ENCODE measurements around the gene TEX28.

TEX28 gene

GRCh38 chrX:154294791-154295574, at the start of gene TEX28:
TSS of gene TEX28 (minus strand) at chrX:154295124. CDS start at chrX:154292117, 3,007 bp downstream.
- FAIRE-seq: no peak

GRCh38 chrX:154343620-154344019, 48.7 kb upstream of the TEX28 start:
- peak; percentile 98 for FAIRE-seq

DNA sequence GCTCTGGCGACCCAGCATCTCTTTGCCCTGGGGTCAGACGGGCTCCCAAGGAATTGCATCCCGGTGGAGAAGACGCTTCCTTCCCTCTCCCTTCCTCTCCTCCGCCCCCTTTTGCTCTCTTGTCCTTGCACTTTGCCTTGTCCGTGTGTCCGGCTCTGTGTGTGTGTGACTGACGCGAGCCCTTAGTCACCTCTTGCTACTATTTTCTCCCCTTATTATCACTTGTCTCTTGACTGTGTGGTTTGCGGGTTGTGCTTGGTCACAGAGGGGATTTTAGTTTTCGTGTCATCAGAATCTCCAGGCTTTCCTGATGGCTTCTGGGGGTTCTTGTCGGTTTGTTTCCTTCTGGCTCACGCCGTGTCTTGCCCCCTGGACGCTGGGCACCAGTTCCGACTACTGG, 48.1 kb upstream of the TEX28 start:
- peak; percentile 97 for FAIRE-seq

DNA sequence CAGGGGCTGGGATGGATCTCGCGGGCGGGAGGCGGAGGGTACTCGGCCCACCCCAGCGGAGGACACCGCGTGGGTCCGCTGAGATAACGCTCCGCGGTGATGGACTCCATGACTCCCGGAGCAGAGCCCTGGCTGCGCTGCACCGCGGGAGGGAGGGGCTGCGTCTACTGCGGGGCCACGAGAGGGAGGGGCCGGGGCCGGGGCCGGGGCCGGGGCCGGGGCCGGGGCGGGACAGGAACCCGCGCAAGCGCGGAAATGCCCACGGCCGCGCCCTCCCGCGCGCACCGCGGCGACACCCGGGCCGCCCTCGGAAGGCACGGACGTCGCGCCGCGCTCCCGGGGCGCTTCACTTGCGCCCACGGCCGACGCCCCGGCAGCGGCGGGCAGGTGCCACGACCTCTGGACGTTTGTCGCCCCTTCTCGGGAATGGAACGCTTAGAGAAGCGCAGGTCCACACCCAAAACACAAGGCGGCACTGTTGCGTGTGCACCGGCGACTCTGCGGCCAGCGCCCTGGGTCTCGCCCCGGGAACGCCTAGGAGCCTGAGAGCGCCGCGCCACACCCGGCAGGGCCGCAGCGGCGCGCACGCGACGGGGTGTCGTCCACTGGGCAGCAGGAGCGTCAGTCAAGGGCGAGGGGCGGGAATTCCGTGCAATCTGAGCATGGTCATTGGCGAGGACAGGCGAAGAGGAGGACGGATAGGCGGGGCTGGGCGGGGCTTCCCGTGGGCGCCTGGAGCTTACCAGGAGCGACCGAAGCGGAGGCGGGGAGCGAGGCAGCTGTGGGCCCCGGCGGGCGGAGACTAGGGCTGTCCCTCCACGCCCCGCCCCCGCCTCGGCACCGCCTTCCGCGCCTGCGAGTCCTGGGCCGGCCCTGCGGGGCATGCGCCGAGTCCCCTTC, 46.7 kb upstream of the TEX28 start:
- peak; percentile 43 for FAIRE-seq

- FAIRE-seq: no peak
These were observed 39.6 kb upstream of the TEX28 start for GRCh38 chrX:154334496-154334895.

DNA sequence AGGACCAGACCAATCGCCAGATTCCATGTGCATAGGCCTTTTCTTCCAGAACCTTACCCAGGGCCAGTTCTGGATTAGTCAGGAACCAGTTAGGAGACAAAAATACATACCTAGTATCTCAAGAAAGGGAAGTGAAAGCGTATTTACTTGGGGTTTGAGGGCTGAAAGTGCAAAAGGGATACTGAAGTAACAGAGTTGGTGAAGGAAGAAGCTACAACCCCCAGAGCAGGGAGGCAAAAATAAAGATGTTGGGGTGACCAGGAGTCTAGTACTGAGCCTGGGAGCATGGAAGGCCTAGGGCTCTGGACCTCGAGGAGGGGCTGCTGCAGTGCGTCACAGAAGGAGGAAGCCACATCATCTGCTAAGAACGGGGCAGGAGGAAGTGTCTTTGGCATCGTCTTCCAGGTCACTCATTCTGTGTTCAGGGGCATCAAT, 38.9 kb upstream of the TEX28 start:
- no peak for FAIRE-seq

GRCh38 chrX:154333116-154333515, 38.2 kb upstream of the TEX28 start:
- FAIRE-seq: no peak

GRCh38 chrX:154332561-154332960, 37.6 kb upstream of the TEX28 start:
- no peak for FAIRE-seq

DNA sequence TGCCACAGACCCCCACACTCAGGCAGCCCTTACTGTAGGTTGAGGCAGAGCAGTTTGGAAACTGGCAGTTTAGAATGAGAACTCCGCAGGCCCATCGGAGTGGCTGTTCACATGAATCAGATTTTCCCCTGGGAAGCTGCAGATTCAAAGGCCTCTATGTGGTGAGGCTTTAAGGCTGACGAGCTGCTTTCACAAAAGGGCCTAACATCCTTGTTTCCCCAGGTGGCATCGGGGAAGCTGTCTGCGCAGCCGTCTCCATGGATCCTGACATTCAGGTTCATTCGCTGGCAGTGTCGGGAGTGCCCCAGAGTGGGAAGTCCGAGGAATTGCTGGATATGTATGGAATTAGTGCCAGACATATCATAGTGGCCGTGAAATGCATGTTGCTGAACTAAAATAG, 34.4 kb upstream of the TEX28 start:
- FAIRE-seq: no peak

- no peak for FAIRE-seq
These were observed 33.7 kb upstream of the TEX28 start for GRCh38 chrX:154328646-154329045.

- FAIRE-seq: no peak
These were observed 32.3 kb upstream of the TEX28 start for GRCh38 chrX:154327038-154327820.

DNA sequence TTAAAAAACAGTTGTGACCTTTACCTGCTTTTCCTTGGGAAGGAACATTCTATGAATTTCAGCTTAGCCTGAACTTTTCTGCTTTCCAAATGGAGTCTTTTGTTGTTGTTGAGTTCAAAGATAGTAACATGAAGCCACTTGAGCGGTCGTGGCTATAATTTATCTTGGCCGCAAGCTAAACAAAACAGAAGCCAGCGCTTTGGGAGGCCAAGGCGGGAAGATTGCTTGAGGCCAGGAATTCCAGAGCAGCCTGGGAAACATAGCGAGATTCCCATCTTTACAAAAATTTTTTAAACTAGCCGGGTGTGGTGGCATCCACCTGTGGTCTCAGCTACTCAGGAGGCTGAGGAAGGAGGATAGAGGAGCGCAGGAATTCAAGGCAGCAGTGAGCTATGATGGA, 30.6 kb upstream of the TEX28 start:
- FAIRE-seq: no peak

DNA sequence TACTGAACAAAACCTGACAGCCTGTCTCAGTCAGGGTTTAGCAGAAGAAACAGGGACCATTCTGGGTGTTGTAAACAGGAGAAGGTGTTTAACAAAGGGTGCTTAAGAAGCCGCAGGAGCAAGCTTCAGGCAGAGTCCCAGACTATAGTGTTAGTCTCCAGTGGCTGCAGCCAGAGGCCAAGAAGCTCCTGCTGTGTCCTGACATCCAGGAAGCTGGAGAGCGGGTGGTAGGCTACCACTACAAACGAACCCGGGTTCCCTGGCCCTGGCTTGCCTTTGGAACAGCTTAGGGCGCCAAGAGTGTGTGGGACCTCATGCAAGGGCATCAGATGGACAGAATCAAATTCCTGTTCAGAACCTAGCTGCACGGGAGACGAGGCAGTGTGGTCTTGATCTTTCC, 28.6 kb upstream of the TEX28 start:
- FAIRE-seq: no peak

DNA sequence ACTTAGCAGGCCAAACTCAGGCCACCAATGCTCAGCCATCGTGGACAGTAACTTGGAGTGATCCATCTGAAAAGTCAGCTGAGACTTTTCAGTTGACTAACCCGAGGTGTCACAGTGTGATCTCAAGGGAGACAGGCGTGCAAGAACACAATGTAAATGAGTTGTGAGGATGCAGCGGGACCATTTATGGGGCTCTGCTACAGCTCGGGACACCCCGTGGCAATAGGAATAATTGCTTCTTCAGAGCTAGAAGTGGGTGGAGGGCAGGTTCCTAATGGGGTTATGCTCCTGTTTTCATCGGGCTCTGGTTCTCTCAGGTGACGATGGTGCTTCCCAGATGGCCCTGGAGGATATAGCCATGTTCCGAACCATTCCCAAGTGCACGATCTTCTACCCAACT, 28.0 kb upstream of the TEX28 start:
- no peak for FAIRE-seq

DNA sequence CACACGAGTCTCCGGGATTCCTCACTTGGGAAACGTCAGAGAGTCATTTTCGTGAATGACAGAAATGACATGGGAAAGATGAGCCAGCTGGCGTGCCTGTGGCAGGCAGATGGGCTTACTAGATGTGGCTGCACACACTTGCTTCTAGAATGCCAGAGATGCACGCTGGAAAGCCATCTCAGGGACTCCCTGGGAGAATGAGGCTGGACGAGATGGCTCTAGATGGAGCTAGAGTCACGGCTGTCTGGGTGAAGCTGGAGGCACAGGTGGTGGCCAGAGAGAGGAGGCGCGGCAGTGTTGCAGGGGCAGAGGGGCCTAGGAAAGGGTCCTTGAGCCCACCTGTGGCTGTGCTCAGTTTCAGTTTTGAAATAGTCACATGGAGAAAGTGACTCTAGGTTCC, 26.7 kb upstream of the TEX28 start:
- FAIRE-seq: no peak

- FAIRE-seq: no peak
These were observed 26.2 kb upstream of the TEX28 start for GRCh38 chrX:154321152-154321551.

DNA sequence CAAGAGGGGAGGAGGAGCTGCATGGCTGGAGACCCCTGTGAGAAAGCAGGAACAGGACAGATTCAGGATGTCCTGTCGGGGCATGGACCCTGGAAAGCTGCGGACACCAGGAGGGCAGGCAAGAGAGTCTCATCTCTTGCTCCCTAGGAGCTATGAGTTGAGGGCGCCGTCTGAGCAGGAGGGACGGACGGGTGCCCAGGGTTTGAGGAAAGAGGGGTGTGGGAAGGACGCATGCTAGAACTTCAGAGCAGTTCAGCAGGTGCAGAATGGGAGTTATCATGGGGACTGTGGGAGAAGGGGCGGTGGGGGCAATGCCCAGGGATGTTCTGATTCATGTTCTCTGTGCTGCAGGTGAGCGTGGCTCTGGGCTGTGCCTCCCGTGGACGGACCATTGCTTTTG, 25.5 kb upstream of the TEX28 start:
- FAIRE-seq: no peak

- no peak for FAIRE-seq
These were observed 22.6 kb upstream of the TEX28 start for GRCh38 chrX:154317391-154317995.

DNA sequence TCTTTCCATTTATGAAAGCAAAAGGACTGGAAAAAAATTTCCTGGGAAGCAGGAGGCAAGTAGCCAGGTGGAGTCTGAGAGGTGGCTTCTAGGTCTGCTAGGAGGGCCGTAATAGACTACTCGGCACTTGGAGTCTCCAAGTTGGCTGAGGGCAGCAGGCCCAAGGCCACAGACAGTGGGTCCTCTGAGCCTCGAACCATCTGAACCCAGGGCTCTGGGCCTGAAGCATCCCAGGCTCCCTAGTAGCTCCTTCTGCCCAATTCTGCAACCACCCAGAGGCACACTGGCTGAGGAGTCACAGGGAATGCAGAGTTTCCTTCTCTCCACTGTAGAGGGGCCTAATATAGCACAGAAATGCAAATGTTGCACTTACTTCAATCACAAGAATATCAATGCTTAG, 20.5 kb upstream of the TEX28 start:
- no peak for FAIRE-seq

DNA sequence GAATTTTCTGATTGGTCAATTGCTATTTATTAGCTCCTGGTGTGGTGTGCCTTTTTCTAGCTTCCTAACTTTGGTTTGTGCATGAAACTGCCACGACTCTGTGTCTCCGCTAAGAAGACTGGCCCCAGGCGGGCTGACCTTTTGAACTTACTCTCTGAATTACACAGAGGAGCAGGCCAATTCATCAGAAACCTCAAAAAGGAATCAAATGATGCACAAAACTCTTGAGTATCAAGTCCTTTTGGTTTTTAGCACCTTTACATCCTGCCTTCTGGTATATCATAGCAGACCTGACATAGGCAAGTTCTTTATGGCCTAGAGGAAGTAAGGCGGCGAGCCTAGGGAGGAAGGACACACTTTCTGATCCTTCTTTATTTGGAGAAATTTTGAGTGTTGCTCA, 18.2 kb upstream of the TEX28 start:
- no peak for FAIRE-seq

DNA sequence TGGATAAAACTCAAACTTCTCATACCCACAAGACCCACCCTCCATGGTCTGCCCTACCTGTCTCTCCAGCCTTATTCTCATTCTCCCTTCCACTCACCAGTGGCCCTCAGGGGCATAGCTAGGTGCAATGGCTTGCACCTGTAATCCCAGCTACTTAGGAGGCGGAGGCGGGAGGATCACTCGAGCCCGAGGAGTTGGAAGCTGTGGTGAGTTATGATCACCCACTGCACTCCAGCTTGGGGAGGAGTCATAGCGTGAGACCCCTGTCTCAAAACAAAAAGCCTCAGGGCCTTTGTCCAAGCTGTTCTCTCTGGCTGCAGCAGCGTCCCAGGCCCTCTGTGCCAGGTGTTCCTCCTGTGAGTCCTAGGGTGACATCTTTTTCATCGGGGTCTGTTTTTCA, 17.2 kb upstream of the TEX28 start:
- FAIRE-seq: no peak

GRCh38 chrX:154310616-154311536, 16.0 kb upstream of the TEX28 start:
- no peak for FAIRE-seq

Data from islet of Langerhans (tissue), 1 donor.